GM12878 (cell line): ENCODE data around the gene MSL3B.
A peak's percentile ranks its signal among the peaks of the same experiment; 100 is the strongest.
"Not testable (repeated sequence)": the region's sequence is repeated elsewhere in the genome, so short reads cannot be mapped to it uniquely, and the experiment has no call there.

ENCODE experiments used
- ATAC-seq: fragments of 200-7000 bp; cut with Tn5 transposase; 3 replicates; pipeline ENCODE4 v1.9.1; 2020; ENCODE audit warnings: mild to moderate bottlenecking, moderate library complexity
- BruUV-seq: library from RNA; stranded (reverse); fragments of 400-500 nt; replicated peaks from 2 replicates; lab custom pipeline; 2021; lab: Mats Ljungman, UMichigan
- CTCF ChIA-PET: fragments of 300-600 bp; sonication (Branson Sonifier 250); formaldehyde crosslinking; extraction: SDS; loops from one replicate; lab custom pipeline; 2021; ENCODE audit warnings: inconsistent platforms; lab: Yijun Ruan, JAX
- POLR2A ChIA-PET: fragments of 350-600 bp; formaldehyde crosslinking; extraction: SDS; loops from one replicate; lab custom pipeline; 2021; ENCODE audit warnings: inconsistent platforms; lab: Charles Lee
- RAD21 ChIA-PET: fragments of 300-600 bp; sonication (Branson Sonifier 250); formaldehyde crosslinking; loops from one replicate; lab custom pipeline; 2023; ENCODE audit warnings: antibody characterized with exemption; ENCODE audit not compliant: unreplicated experiment; lab: Charles Lee
- SMC1A ChIA-PET: fragments of 300-600 bp; sonication (Branson Sonifier 250); formaldehyde crosslinking; loops from one replicate; lab custom pipeline; 2023; ENCODE audit not compliant: unreplicated experiment, uncharacterized antibody; lab: Charles Lee
- DNase-seq: peaks from one replicate; pipeline ENCODE4 v3.0.0-alpha.2; 2011; ENCODE audit warnings: low read depth, low spot score
- FAIRE-seq: peaks from 3 replicates; lab custom pipeline; 2011; peaks lifted over from hg19 to GRCh38; lab: Jason Lieb, UNC
- H2AFZ ChIP-seq: 2 replicates; pipeline ENCODE4 v1.6.0; 2011; ENCODE audit warnings: low read depth, low read length, control low read depth; ENCODE audit not compliant: control insufficient read depth
- H3K27ac ChIP-seq: 2 replicates; pipeline ENCODE4 v1.5.1; 2011; ENCODE audit warnings: control low read depth; ENCODE audit not compliant: control insufficient read depth, insufficient read depth
- H3K27me3 ChIP-seq, 2 experiments: replicated peaks in 1 of 2; 2 replicates each; pipeline versions ENCODE4 v1.6.0 to v1.6.1; 2011; ENCODE audit warnings: low read length in 1 of 2; ENCODE audit not compliant: control insufficient read depth in 2 of 2, insufficient read depth in 2 of 2
- H3K36me3 ChIP-seq, 2 experiments: 2 replicates each; pipeline ENCODE4 v1.5.1; 2011; ENCODE audit warnings: low read length in 1 of 2; ENCODE audit not compliant: control insufficient read depth in 2 of 2, insufficient read depth in 2 of 2
- H3K4me1 ChIP-seq: 2 replicates; pipeline ENCODE4 v1.6.1; 2011; ENCODE audit warnings: mild to moderate bottlenecking, low read length, moderate library complexity, mixed read lengths; ENCODE audit not compliant: control insufficient read depth, insufficient read depth
- H3K4me2 ChIP-seq: 2 replicates; pipeline ENCODE4 v1.6.0; 2011; ENCODE audit warnings: control low read depth; ENCODE audit not compliant: control insufficient read depth, insufficient read depth
- H3K4me3 ChIP-seq: fragments of 200-600 bp; sonication (generic); 2 replicates; pipeline ENCODE4 v1.5.1; 2016
- H3K79me2 ChIP-seq: 2 replicates; pipeline ENCODE4 v1.6.0; 2011; ENCODE audit warnings: low read length; ENCODE audit not compliant: control insufficient read depth, insufficient read depth
- H3K9ac ChIP-seq: 2 replicates; pipeline ENCODE4 v1.8.0; 2011; ENCODE audit warnings: low read length, control low read depth, mixed read lengths; ENCODE audit not compliant: control insufficient read depth, insufficient read depth
- H3K9me3 ChIP-seq: replicated peaks from 3 replicates; pipeline ENCODE4 v1.5.1; 2011; ENCODE audit warnings: mild to moderate bottlenecking, low read length; ENCODE audit not compliant: control insufficient read depth, insufficient read depth
- H4K20me1 ChIP-seq: 2 replicates; pipeline ENCODE4 v1.6.0; 2011; ENCODE audit not compliant: control insufficient read depth, insufficient read depth
- CREB1 ChIP-seq: IDR thresholded peaks from 2 replicates; pipeline ENCODE4 v1.6.1; 2012; ENCODE audit warnings: low read depth, mild to moderate bottlenecking, inconsistent platforms
- HDAC6 ChIP-seq: fragments of 200-600 bp; sonication (generic); IDR thresholded peaks from one replicate; pipeline ENCODE4 v1.8.0; 2017; ENCODE audit warnings: antibody characterized with exemption; ENCODE audit not compliant: unreplicated experiment
- SPI1 ChIP-seq: IDR thresholded peaks from 2 replicates; pipeline ENCODE4 v1.6.1; 2011; ENCODE audit warnings: low read depth, mild to moderate bottlenecking, low read length, moderate library complexity, borderline replicate concordance; ENCODE audit not compliant: insufficient read depth
- WGBS: methylation state at CpG from one replicate; pipeline ENCODE4 v1.1.6; 2016; ENCODE audit warnings: low lambda C conversion rate; ENCODE audit not compliant: insufficient replicate concordance, insufficient coverage; ENCODE audit errors: missing lambda C conversion rate; 5-methylcytosine and 5-hydroxymethylcytosine counted together
- in situ Hi-C: fragments of 300-500 bp; cut with MboI; formaldehyde crosslinking; loops from 9 replicates; pipeline ENCODE4 v1.14.3; 2018; ENCODE audit warnings: mixed read lengths
- intact Hi-C: fragments of 100-400 bp; cut with micrococcal nuclease; formaldehyde crosslinking; loops from one replicate; pipeline ENCODE4 v1.14.2; 2022; ENCODE audit not compliant: unreplicated experiment
- TF ChIP-seq, protein P1 (sequence below): fragments of 450-650 bp; IDR thresholded peaks from 2 replicates; pipeline ENCODE4 v1.6.1; 2018; ENCODE audit warnings: mild to moderate bottlenecking, low read depth, moderate library complexity; ENCODE audit not compliant: partially characterized antibody
- TF ChIP-seq, protein P2 (sequence below): fragments of 450-650 bp; IDR thresholded peaks from 2 replicates; pipeline ENCODE4 v1.6.1; 2016; ENCODE audit warnings: mild to moderate bottlenecking

MSL3B gene

DNA sequence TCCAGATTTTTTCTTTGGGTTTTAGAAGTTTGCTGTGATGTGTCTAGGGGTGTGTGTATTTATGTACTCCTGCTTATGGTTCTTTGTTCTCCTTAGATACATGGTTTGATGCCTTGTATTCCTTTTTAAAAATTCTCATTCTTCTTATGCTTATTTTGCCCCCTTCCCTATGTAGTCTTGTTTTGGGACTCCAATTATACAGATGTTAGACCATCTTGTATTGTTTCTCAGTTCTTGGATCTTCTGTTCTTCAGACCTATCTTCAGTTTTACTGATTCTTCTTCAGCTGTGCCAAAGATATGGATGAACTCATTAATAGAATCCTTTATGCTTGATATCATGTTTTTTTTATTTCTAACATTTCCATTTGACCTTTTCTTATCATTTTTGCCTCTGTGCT, 14.2 kb upstream of the MSL3B start:
- POLR2A ChIA-PET = no interaction called here
- H2AFZ ChIP-seq = no peak overlapping the region
- H3K27me3 ChIP-seq = no peaks in the 10 kb centered on the region
- no peak for TF ChIP-seq HDAC6
- TF ChIP-seq, protein P1, sequence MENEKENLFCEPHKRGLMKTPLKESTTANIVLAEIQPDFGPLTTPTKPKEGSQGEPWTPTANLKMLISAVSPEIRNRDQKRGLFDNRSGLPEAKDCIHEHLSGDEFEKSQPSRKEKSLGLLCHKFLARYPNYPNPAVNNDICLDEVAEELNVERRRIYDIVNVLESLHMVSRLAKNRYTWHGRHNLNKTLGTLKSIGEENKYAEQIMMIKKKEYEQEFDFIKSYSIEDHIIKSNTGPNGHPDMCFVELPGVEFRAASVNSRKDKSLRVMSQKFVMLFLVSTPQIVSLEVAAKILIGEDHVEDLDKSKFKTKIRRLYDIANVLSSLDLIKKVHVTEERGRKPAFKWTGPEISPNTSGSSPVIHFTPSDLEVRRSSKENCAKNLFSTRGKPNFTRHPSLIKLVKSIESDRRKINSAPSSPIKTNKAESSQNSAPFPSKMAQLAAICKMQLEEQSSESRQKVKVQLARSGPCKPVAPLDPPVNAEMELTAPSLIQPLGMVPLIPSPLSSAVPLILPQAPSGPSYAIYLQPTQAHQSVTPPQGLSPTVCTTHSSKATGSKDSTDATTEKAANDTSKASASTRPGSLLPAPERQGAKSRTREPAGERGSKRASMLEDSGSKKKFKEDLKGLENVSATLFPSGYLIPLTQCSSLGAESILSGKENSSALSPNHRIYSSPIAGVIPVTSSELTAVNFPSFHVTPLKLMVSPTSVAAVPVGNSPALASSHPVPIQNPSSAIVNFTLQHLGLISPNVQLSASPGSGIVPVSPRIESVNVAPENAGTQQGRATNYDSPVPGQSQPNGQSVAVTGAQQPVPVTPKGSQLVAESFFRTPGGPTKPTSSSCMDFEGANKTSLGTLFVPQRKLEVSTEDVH = no peak
- no peak for TF ChIP-seq CREB1
- intact Hi-C loops (no loop called here), in situ Hi-C loops (no loop called here)
- CTCF ChIA-PET = no interaction called here
- ATAC-seq = no peak
- H4K20me1 ChIP-seq = no peaks in the 10 kb centered on the region
- H3K27ac ChIP-seq = no peak overlapping the region
- no peak overlapping the region for H3K4me3 ChIP-seq
- no peaks in the 10 kb centered on the region; the same call in 1 of the 3 replicates for H3K9me3 ChIP-seq
- H3K9ac ChIP-seq = no peak overlapping the region
- H3K4me2 ChIP-seq = no peak overlapping the region
- BruUV-seq = no TSS peak
- H3K79me2 ChIP-seq = no peaks in the 10 kb centered on the region
- H3K36me3 ChIP-seq = no peaks in the 10 kb centered on the region
- no peak for FAIRE-seq
- SMC1A ChIA-PET = no interaction called here
- no peaks in the 10 kb centered on the region for H3K4me1 ChIP-seq
- RAD21 ChIA-PET = no interaction called here
- no peak for DNase-seq

DNA sequence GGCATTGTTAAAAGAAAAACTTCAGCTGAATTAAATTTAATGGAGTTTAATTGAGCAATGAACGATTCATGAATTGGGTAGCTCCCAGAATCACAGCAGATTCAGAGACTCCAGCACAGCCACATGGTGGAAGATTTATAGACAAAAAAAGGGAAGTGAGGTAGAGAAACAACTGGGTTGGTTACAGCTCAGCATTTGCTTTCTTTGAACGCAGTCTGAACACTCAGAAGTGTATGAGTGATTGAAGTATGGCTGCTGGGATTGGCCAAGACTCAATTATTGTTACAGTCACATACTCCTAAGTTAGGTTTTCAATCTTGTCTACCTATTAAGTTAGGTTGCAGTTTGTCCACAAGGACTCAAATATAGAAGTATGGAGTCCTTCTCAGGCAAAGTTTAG, 3.9 kb upstream of the MSL3B start:
- H3K36me3 ChIP-seq, H2AFZ ChIP-seq, SMC1A ChIA-PET, RAD21 ChIA-PET, DNase-seq, H3K9ac ChIP-seq, H4K20me1 ChIP-seq, POLR2A ChIA-PET, BruUV-seq, H3K4me2 ChIP-seq, FAIRE-seq, intact Hi-C loops, in situ Hi-C loops, H3K79me2 ChIP-seq, H3K9me3 ChIP-seq, H3K4me1 ChIP-seq, H3K27me3 ChIP-seq, H3K27ac ChIP-seq, H3K4me3 ChIP-seq: not testable (repeated sequence)
- ATAC-seq = peak; percentile 68
- CTCF ChIA-PET = interaction anchor here (1.3 to 2.6 kb wide), 2 partner anchors 9 to 14 kb away, joined by 4 to 8 read pairs; no protein-coding TSS in a partner anchor
- TF ChIP-seq, protein P2, sequence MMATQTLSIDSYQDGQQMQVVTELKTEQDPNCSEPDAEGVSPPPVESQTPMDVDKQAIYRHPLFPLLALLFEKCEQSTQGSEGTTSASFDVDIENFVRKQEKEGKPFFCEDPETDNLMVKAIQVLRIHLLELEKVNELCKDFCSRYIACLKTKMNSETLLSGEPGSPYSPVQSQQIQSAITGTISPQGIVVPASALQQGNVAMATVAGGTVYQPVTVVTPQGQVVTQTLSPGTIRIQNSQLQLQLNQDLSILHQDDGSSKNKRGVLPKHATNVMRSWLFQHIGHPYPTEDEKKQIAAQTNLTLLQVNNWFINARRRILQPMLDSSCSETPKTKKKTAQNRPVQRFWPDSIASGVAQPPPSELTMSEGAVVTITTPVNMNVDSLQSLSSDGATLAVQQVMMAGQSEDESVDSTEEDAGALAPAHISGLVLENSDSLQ = peak; percentile 61; the same call in 1 of the 2 replicates
- TF ChIP-seq SPI1 = peak; percentile 89
- 0% methylated on average over 2 of the region's 2 CpGs for WGBS
